ENCODE data around the gene ELMO1. TPM values are rescaled to one million over a fixed set of nuclear protein-coding genes. Genes with fewer than 3 reads are reported as not detected.

Gene ELMO1
- total RNA-seq, 1 experiment from 2014 or later = not detected

DNA sequence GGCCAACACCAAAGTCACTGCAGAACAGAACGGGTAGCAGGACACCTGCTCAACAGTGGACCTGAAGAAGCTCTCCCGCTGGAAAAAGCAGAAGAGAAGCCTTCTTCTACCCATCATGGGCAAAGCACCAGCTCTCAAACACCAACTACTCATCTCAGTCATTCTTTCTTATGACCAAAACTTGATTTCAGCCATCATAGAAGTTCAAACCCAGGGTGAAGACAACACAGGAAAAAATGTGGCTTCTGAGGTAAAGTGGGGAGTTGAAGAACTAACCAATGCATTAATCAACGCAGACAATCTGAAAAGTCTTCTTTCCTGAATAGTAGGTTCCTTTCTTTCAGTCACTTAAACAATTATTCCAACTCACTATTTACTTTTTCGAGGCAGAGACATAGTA is 83.3 kb downstream of the ELMO1 start:
- no peaks in the 10 kb centered on the region for H3K79me2 ChIP-seq (ENCODE audit: low read length)
- TF ChIP-seq, protein P1, sequence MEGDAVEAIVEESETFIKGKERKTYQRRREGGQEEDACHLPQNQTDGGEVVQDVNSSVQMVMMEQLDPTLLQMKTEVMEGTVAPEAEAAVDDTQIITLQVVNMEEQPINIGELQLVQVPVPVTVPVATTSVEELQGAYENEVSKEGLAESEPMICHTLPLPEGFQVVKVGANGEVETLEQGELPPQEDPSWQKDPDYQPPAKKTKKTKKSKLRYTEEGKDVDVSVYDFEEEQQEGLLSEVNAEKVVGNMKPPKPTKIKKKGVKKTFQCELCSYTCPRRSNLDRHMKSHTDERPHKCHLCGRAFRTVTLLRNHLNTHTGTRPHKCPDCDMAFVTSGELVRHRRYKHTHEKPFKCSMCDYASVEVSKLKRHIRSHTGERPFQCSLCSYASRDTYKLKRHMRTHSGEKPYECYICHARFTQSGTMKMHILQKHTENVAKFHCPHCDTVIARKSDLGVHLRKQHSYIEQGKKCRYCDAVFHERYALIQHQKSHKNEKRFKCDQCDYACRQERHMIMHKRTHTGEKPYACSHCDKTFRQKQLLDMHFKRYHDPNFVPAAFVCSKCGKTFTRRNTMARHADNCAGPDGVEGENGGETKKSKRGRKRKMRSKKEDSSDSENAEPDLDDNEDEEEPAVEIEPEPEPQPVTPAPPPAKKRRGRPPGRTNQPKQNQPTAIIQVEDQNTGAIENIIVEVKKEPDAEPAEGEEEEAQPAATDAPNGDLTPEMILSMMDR (conservative IDR thresholded peaks at IDR 0.05; ENCODE audit: low read depth, low read length) = no peak
- no peaks in the 10 kb centered on the region for H3K36me3 ChIP-seq (ENCODE audit: low read depth, low read length)
- intact Hi-C loops (cut with micrococcal nuclease) = no loop called here
- H3K9me3 ChIP-seq (ENCODE audit: low read length) = no peaks in the 10 kb centered on the region
- no peak overlapping the region for H3K4me3 ChIP-seq (ENCODE audit: low read length)
- no peak overlapping the region for H3K9ac ChIP-seq (ENCODE audit: low read length)
- ChIA-PET POLR2A (ENCODE audit: unreplicated experiment) (no interaction called here), CTCF (no interaction called here)
- no peaks in the 10 kb centered on the region for H4K20me1 ChIP-seq (ENCODE audit: low read length)
- no peaks in the 10 kb centered on the region for H3K9me2 ChIP-seq (replicated peaks; ENCODE audit: low read length)
- H3K4me1 ChIP-seq (ENCODE audit: insufficient read depth, low read length) = no peaks in the 10 kb centered on the region
- ATAC-seq (no peak), DNase-seq (no peak)
- H2AFZ ChIP-seq (ENCODE audit: low read length) = no peak overlapping the region
- H3F3A ChIP-seq (ENCODE audit: low read length, unreplicated experiment) = no peaks in the 10 kb centered on the region
- no peak overlapping the region for H3K27ac ChIP-seq (ENCODE audit: low read length)
- BruUV-seq (replicated peaks) = no TSS peak
- no peak overlapping the region for H3K4me2 ChIP-seq (ENCODE audit: low read length)
- H3K27me3 ChIP-seq (ENCODE audit: low read length) = no peaks in the 10 kb centered on the region

- Histone ChIP-seq H4K20me1 (ENCODE audit: low read length) (no peaks in the 10 kb centered on the region), H3K4me1 (ENCODE audit: insufficient read depth, low read length) (no peaks in the 10 kb centered on the region), H3K27me3 (ENCODE audit: low read length) (no peaks in the 10 kb centered on the region), H3K27ac (ENCODE audit: low read length) (no peak overlapping the region), H3K4me3 (ENCODE audit: low read length) (no peak overlapping the region), H3K9ac (ENCODE audit: low read length) (no peak overlapping the region), H2AFZ (ENCODE audit: low read length) (no peak overlapping the region), H3K9me3 (ENCODE audit: low read length) (no peaks in the 10 kb centered on the region), H3K79me2 (ENCODE audit: low read length) (no peaks in the 10 kb centered on the region), H3K4me2 (ENCODE audit: low read length) (no peak overlapping the region), H3F3A (ENCODE audit: low read length, unreplicated experiment) (no peaks in the 10 kb centered on the region), H3K36me3 (ENCODE audit: low read depth, low read length) (no peaks in the 10 kb centered on the region), H3K9me2 (replicated peaks; ENCODE audit: low read length) (no peaks in the 10 kb centered on the region)
- TF ChIP-seq EZH2 (IDR thresholded peaks at IDR 0.05; ENCODE audit: low read length, unreplicated experiment) (no peak), EZH2phosphoT487 (IDR thresholded peaks at IDR 0.05; ENCODE audit: borderline replicate concordance, low read length) (no peak)
- TF ChIP-seq, protein P1 (conservative IDR thresholded peaks at IDR 0.05; ENCODE audit: low read depth, low read length) = no peak
- DNase-seq (no peak), ATAC-seq (no peak)
- ChIA-PET POLR2A (ENCODE audit: unreplicated experiment) (no interaction called here), CTCF (no interaction called here)
- intact Hi-C loops (cut with micrococcal nuclease) = no loop called here
- no TSS peak for BruUV-seq (replicated peaks)
Measured at GRCh38 chr7:37364856-37365255, 83.8 kb downstream of the ELMO1 start.

- no peak for DNase-seq
- Histone ChIP-seq H3F3A (ENCODE audit: low read length, unreplicated experiment) (no peaks in the 10 kb centered on the region), H3K27ac (ENCODE audit: low read length) (no peak overlapping the region), H3K4me1 (ENCODE audit: insufficient read depth, low read length) (no peaks in the 10 kb centered on the region), H3K4me2 (ENCODE audit: low read length) (no peak overlapping the region), H4K20me1 (ENCODE audit: low read length) (no peaks in the 10 kb centered on the region), H3K9ac (ENCODE audit: low read length) (no peak overlapping the region), H3K9me2 (replicated peaks; ENCODE audit: low read length) (no peaks in the 10 kb centered on the region), H3K4me3 (ENCODE audit: low read length) (no peak overlapping the region), H3K27me3 (ENCODE audit: low read length) (no peaks in the 10 kb centered on the region), H2AFZ (ENCODE audit: low read length) (no peak overlapping the region), H3K79me2 (ENCODE audit: low read length) (no peaks in the 10 kb centered on the region), H3K36me3 (ENCODE audit: low read depth, low read length) (no peaks in the 10 kb centered on the region), H3K9me3 (ENCODE audit: low read length) (no peaks in the 10 kb centered on the region)
- intact Hi-C loops (cut with micrococcal nuclease) = no loop called here
- ChIA-PET POLR2A (ENCODE audit: unreplicated experiment) (no interaction called here), CTCF (no interaction called here)
- TF ChIP-seq, protein P1 (conservative IDR thresholded peaks at IDR 0.05; ENCODE audit: low read depth, low read length) = no peak
- TF ChIP-seq EZH2phosphoT487 (IDR thresholded peaks at IDR 0.05; ENCODE audit: borderline replicate concordance, low read length) (no peak), EZH2 (IDR thresholded peaks at IDR 0.05; ENCODE audit: low read length, unreplicated experiment) (no peak)
- BruUV-seq (replicated peaks) = no TSS peak
- no peak for ATAC-seq
Measured at GRCh38 chr7:37363536-37364491, 84.8 kb downstream of the ELMO1 start.
